Limb (tissue), 2 donors: ENCODE data around the gene NTM.
A peak's percentile ranks its signal among the peaks of the same experiment; 100 is the strongest.

Experiments
- DNase-seq, 2 donors: peaks; one replicate each; pipeline ENCODE4 v3.0.0-alpha.2; 2016; ENCODE audit errors: extremely low spot score in 2 of 2

The NTM gene

GRCh38 chr11:131987703-131988102, 617.3 kb downstream of the NTM start:
- no peak for DNase-seq

- DNase-seq = no peak
These were observed 621.2 kb downstream of the NTM start for GRCh38 chr11:131991606-131992005.

DNA sequence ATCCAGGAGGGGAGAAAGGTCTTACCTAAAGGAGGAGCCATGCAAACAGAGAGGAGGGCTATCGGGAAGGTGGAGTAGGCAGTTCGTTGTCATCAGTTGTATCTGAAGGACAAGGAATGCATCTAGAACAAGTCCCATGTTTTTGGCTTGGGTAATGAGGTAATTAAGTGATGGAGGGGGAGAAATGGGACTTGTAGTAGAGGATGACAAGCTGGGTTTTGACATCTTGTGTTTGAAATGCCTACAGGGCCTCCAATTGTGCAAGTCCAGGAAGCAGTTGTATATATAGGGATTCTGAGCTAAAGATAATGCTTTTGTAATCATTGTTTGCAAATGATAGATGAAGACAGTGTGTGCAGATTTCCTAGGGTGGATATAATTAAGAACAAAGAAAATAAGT, 622.8 kb downstream of the NTM start:
- no peak for DNase-seq

DNA sequence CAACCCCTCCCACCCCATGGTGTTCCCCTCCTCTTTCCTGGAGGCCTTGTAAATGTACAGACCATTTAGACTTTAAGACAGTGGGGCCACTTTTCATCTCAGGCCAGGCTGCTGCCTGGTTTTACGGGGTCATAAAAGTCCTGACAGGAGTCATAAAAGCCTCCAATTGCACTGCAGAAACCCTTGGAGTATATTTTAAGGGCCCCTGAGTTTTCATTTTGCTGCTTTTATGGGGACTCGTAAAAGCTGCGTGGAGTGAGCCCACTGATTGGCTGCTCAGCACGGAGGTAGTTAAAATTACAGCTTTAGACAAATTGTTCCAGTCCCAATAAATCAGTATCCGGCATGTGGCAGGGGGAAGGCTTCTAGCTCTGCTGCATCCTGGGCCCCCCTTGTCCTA, 627.6 kb downstream of the NTM start:
- DNase-seq = peak in 1 of 2 donors; percentile 50

DNA sequence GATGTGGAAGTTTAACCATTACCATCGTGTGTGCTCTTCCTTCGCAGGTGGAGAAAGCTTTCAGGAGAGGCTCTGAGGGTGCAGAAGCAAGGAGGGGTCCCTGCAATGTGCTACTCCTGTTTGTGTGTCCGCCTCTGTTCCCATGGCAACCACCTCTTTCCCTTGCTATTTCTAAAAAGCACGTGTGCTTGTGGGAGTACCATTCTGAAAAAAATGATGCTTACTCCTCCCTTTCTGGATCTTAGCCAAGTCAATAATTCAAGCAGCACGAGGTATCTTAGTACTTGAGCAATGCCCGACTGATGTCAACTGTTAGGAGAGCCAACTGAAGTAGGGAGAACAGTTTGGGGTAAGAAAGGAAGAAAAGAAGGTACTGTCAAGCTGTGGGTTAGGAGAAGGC, 628.7 kb downstream of the NTM start:
- no peak for DNase-seq

DNA sequence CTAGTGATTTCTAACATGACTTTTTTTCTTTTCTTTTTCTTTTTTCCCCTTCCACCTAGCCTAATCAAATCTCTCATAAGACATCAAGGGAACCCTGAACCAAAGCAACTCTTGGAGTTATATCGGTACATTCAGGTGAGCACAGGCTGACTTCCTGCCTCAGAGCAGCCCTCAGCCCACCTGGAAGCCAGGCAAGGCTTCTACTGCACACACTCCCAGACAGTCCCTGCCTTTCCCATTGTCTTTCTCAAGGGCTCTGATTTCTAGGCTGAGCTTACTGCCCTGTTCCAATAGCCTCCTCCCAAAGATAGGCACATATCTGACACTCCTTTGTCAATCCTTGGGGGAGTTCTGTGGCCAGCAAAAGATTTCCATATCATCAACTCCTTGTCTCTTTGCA, 629.5 kb downstream of the NTM start:
- no peak for DNase-seq

GRCh38 chr11:132005887-132006286, 635.5 kb downstream of the NTM start:
- no peak for DNase-seq

DNA sequence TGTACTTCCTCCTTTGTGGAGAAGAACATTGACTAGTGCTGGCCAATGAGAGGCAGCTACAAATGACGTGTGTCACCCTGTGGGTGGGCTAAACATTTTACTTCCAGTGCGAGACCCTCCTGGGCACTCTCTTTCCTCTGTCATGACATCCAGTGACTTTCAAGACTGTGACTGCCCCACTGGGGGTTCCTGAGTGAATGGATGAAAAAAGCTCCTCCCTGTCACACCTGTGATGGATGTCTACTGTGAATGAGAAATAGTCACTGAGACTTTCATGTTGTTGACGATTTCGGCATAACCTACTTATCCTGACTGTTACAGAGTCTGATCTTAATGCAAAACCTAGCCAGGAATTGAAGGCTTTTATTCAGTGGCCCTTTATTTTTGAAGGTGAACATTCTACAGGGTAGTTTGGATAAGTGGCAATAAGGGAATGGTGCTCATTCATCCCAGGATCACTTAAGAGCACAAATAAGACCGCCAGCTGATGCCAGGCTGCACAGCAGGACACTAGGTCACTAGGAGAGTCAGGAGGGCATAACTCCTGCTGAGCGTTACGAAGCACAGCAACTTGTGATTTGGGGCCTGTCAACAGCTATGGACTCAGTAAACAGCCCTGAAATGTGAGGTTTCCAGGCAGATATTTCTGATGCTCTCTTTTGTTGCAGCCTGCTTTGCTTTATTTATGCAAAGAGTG, 636.6 kb downstream of the NTM start:
- DNase-seq = no peak

DNA sequence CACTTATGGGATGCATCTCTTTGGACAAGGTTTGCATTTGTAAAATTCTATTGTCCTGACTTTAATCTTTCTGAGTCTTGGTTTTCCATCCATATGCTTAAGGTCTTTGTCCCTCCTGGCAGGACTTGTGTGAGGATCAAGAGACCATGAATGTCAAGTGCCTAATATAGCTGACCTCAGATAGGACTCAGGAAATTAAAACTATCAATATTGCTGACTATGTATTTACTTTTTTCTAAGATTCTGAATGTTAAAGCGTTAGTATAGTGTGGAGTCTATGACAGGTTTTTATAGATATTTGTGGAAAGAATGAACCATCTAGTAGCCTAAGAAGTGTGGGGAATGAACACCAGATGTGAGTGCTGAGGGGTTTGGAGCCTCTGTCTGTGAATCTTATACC, 637.8 kb downstream of the NTM start:
- no peak for DNase-seq

DNA sequence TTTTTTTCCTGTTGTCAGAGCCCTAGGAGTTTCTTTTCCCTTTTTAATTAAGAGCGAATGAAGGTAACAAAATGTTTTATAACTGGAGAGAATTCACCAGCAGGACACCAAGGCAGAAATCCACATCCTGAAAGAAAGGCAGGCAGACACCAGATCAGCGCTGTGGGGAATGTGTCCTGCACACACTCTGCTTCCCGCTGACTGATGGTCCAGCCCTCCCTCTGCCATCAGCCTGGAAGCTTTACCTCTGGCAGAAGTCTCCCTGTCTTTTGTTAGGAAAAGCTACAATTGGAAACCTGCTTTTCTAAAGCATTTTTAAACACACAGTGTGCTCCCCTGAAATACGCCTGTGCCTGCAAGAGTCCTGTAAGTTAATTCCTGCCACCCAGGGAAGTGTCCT, 638.5 kb downstream of the NTM start:
- no peak for DNase-seq

GRCh38 chr11:132020001-132020400, 649.6 kb downstream of the NTM start:
- DNase-seq = no peak

DNA sequence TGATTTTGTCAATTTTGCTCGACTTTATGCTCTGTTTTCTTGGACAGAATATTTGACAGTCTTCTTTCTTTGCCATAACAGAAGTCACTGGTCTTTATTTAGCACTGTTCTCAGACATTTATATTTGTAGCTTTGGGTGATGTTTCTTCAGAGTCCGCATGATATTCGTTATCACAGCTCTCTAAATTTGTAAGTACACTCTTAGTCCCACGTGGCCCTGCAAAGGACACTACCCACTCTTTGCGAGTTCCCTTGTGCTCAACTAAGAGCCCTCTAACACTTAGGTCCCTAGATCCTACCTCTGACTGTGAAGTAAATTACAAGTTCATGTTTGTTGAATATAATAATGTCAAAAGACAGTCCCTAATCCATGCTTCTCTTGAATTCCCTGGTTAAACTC, 651.9 kb downstream of the NTM start:
- DNase-seq = no peak

- DNase-seq = no peak
These were observed 652.5 kb downstream of the NTM start for GRCh38 chr11:132022733-132023478.

GRCh38 chr11:132024587-132025295, 654.3 kb downstream of the NTM start:
- DNase-seq = no peak

DNA sequence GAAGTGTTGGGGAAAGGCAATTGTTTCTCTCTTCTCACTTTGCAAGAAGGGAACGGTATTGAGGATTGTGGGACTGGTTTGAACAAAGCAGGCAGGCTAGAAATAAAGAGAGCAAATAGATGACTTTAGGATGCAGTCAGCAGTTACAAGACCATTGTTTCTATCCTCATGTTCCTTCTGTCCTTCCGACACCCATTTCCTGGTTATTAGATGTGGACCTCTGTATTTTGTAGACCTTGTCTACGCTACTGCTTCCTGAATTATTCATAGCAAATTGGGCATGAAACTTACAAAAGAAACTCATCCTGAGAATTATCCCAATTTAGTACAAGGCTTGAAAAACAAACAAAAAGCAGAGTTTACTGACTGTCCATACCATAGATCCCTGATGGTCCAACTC, 656.3 kb downstream of the NTM start:
- no peak for DNase-seq

DNA sequence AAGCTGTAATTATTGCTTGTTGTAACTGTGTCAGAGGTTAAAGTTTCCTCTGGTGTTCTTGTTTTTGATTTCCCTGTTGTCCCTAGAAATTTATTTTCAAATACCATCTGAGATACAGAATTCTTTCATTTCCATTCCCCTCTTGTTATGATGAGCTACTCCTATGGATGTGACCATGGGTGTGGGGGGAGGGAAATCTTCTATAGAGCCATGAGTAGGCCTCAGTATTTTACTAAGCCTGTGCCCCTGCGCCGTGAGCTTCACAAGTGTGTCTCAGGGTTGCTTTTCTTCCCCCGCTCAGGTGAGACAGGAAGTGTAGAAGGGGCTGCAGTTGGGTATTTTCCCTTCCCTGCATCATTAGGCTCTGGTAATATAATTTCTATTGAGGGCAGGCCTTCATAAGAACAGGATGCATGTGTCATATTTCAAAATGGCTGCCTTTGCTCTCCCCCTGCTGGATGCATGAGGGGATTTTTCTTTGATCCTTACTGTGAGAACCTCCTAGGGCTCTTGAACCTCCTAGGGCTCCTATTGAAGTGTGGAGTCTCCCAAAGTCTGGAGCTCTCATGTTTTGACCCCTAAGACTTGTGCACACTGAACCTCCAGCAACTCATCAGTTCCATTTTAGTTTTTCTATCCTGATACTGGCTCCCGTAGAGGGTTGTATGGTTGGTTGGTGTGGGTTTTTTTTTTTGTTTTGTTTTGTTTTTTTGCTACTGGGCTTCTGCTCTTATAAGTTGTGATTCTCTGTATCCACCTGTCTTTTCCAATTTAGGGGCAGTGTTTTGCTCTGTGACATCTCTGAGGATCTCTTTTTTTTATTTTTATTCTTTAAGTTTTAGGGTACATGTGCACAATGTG, 658.2 kb downstream of the NTM start:
- DNase-seq = peak; percentile 58 to 69

DNA sequence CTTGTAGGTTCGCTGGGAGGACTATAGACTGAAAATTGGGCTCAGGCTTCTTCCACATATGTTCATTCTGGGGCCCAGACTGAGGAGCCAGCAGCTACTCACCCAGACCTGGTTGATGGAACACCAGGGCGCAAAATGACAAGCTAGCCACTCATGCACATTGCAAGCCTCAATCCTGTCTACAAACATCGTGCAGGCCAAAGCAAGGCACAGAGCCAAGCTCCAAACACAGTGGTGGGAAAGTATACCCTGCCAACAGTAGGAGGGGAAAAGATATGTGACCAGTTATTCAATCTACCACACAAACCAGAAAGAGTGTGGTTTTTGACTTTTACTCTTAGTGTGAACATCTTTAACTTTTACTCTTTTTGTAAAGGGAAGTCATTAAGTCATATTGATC, 660.5 kb downstream of the NTM start:
- DNase-seq = no peak

DNA sequence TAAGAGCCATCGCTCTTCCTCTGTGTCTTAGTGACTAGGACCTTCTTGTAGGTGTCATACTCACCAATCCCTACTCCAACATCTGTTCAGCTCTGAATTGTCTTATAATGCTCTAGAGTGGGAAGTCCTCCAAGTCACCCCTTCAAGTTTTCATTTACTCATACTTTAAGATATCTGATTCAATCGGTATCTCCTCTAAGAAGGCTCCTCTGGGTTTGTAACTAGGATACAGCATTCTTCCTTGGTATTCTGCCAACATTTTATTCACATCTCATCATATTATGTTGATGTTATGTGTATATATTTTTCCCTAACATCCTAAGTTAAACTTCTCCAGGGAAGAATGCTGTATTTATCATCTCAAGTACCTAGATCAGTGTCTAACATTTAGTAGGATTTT, 662.1 kb downstream of the NTM start:
- no peak for DNase-seq

DNA sequence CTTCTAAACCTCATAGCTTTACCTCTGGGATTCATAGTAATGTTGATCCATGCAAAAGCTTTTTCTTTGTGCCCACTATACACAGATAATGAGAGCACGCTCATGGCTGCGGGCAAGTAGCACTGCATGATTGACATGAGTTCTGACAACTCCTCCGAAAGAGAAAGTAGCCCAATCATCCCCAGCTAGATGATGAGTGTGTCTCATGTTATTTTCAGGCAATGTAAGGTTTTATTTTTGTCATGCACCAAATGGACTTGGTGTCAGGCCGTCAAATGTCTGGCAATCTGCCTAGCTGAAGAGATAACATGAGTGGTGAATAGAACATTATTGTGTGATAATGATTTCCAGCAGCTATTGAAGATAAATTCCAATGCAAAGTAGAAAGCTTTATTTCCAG, 662.6 kb downstream of the NTM start:
- DNase-seq = no peak

DNA sequence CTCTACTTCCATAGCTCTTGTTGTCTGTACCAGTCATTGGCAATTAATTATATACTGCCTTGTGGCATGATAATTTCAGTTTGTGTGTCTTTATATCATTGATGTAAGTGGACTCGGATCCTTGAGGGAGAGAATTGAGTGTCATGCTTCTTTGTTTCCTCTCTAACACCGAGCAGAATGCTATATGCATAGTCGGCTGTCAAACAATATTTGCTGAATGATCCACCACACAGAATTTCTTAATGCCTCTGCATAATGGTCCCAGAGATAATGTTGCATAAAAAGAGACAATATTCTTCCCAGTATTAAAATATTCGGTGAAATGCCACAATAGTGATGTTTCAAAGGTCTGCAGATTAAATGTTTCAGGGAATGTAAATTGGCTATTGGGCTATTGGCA, 664.8 kb downstream of the NTM start:
- DNase-seq = no peak

GRCh38 chr11:132035766-132036165, 665.4 kb downstream of the NTM start:
- DNase-seq = no peak

DNA sequence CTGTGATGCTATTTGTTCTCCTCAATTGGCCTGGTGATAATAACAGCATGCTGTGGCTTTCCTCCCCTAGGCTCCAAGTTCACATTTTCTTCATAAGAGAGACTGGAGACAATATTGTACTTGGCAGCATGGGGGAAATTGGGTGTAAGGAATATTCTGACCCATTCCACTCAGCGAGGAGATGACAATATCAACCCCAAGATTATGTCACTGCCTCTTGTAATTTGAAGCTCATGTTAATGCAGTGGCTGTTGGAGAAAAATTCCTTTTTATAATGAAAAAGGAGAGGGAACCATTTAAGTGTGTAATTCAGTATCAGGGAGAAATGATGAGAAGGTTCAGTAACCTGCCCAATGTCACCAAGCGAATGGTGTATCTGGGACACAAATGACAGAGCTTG, 665.8 kb downstream of the NTM start:
- DNase-seq = no peak
